HCT116 (cell line): ENCODE data around the gene ARFGAP3.

Experiments used
- CEBPB ChIP-seq: IDR thresholded peaks from 2 replicates; pipeline ENCODE4 v1.6.1; 2012; ENCODE audit warnings: low read depth
- CTCF ChIP-seq, 3 experiments: fragments of 200-600 bp in 1 of 3; sonication (generic) in 1 of 3; IDR thresholded peaks in 2 of 3; conservative IDR thresholded peaks in 1 of 3; 2 replicates each; pipeline ENCODE4 v1.5.1; 2012 to 2017; ENCODE audit warnings: low read depth in 2 of 3, low read length in 2 of 3, antibody characterized with exemption in 1 of 3, borderline replicate concordance in 1 of 3, control low read depth in 1 of 3, mild to moderate bottlenecking in 1 of 3, mixed read lengths in 1 of 3, mixed run types in 1 of 3, moderate library complexity in 1 of 3; ENCODE audit not compliant: insufficient read depth in 1 of 3
- ELF1 ChIP-seq: IDR thresholded peaks from 2 replicates; pipeline ENCODE4 v1.6.1; 2012; ENCODE audit warnings: low read depth, borderline replicate concordance
- EZH2 ChIP-seq: fragments of 200-600 bp; sonication (generic); IDR thresholded peaks from 2 replicates; pipeline ENCODE4 v1.6.1; 2017; ENCODE audit warnings: antibody characterized with exemption, mixed run types
- EZH2phosphoT487 ChIP-seq: fragments of 200-600 bp; IDR thresholded peaks from 2 replicates; pipeline ENCODE4 v1.6.1; 2018; ENCODE audit warnings: antibody characterized with exemption, borderline replicate concordance
- POLR2A ChIP-seq: IDR thresholded peaks from 2 replicates; pipeline ENCODE4 v1.7.0; 2011; ENCODE audit warnings: borderline replicate concordance; ENCODE audit not compliant: insufficient read depth, insufficient read length; ENCODE audit errors: extremely low read depth
- POLR2AphosphoS5 ChIP-seq: IDR thresholded peaks from 2 replicates; pipeline ENCODE4 v1.6.1; 2011; ENCODE audit warnings: mild to moderate bottlenecking, low read depth, low read length, moderate library complexity
- RAD21 ChIP-seq: IDR thresholded peaks from 2 replicates; pipeline ENCODE4 v1.6.1; 2012; ENCODE audit warnings: low read depth, mild to moderate bottlenecking
- REST ChIP-seq: IDR thresholded peaks from 2 replicates; pipeline ENCODE4 v1.6.1; 2012; ENCODE audit warnings: low read depth
- SP1 ChIP-seq: IDR thresholded peaks from 2 replicates; pipeline ENCODE4 v1.6.1; 2012; ENCODE audit warnings: low read depth
- ZBTB33 ChIP-seq: IDR thresholded peaks from 2 replicates; pipeline ENCODE4 v1.6.1; 2011; ENCODE audit warnings: mild to moderate bottlenecking, low read length, moderate library complexity; ENCODE audit not compliant: insufficient replicate concordance; ENCODE audit errors: extremely low read depth
- ZFX ChIP-seq: fragments of 450-650 bp; IDR thresholded peaks from 2 replicates; pipeline ENCODE4 v1.6.1; 2017
- ZNF274 ChIP-seq: fragments of 200-500 bp; sonication (Bioruptor generic); IDR thresholded peaks from 2 replicates; pipeline ENCODE4 v1.6.1; 2014; ENCODE audit warnings: mild to moderate bottlenecking, low read depth, low read length, inconsistent platforms
- TF ChIP-seq, protein P1 (sequence below): IDR thresholded peaks from 2 replicates; pipeline ENCODE4 v1.6.1; 2012

GRCh38 chr22:42796081-42796480 lies 61.0 kb downstream of the ARFGAP3 start:
- TF ChIP-seq CTCF (IDR thresholded peaks at IDR 0.05 in 2 of 3, conservative IDR thresholded peaks at IDR 0.05 in 1 of 3; ENCODE audit: borderline replicate concordance in 1 of 3, insufficient read depth in 1 of 3, low read depth in 2 of 3, low read length in 2 of 3), result no peak
- no peak for TF ChIP-seq ZFX
- no peak for TF ChIP-seq POLR2A
- no peak for TF ChIP-seq CEBPB
- no peak for TF ChIP-seq ZNF274
- TF ChIP-seq ZBTB33, result no peak
- TF ChIP-seq RAD21, result no peak
- no peak for TF ChIP-seq SP1
- TF ChIP-seq EZH2phosphoT487, result no peak
- no peak for TF ChIP-seq EZH2
- TF ChIP-seq POLR2AphosphoS5, result no peak
- TF ChIP-seq REST, result no peak
- no peak for TF ChIP-seq ELF1
- TF ChIP-seq, protein P1, sequence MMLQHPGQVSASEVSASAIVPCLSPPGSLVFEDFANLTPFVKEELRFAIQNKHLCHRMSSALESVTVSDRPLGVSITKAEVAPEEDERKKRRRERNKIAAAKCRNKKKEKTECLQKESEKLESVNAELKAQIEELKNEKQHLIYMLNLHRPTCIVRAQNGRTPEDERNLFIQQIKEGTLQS, result no peak
